Neural cell (in vitro differentiated cells): ENCODE results near the gene NCK2. TPM values are rescaled to one million over a fixed set of nuclear protein-coding genes. Genes with fewer than 3 reads are reported as not detected.

Source experiments
- H2AFZ ChIP-seq: fragments of 200-600, 300-800 bp; sonication (generic), shearing (Covaris generic); 2 replicates; pipeline ENCODE4 v1.6.0; 2014; ENCODE audit warnings: low read depth, mild to moderate bottlenecking, antibody characterized with exemption, low read length, moderate library complexity
- H3F3A ChIP-seq: fragments of 200-600 bp; shearing (Covaris generic); 2 replicates; pipeline ENCODE4 v1.6.1; 2016; ENCODE audit warnings: mild to moderate bottlenecking, moderate library complexity, mixed read lengths, antibody characterized with exemption, low read length; ENCODE audit not compliant: insufficient read depth, poor library complexity, severe bottlenecking
- H3K27ac ChIP-seq: fragments of 200-600, 300-800 bp; sonication (generic), shearing (Covaris generic); 2 replicates; pipeline ENCODE4 v1.5.1; 2014; ENCODE audit warnings: mild to moderate bottlenecking, low read length, moderate library complexity
- H3K27me3 ChIP-seq: fragments of 300-800, 200-600 bp; sonication (generic), shearing (Covaris generic); 2 replicates; pipeline ENCODE4 v1.6.0; 2014; ENCODE audit warnings: mild to moderate bottlenecking, low read depth, low read length, moderate library complexity; ENCODE audit not compliant: insufficient read depth
- H3K36me3 ChIP-seq: fragments of 300-800, 200-600 bp; sonication (generic), shearing (Covaris generic); 2 replicates; pipeline ENCODE4 v1.5.1; 2014; ENCODE audit warnings: mild to moderate bottlenecking, antibody characterized with exemption, low read length, moderate library complexity; ENCODE audit not compliant: insufficient read depth
- H3K4me2 ChIP-seq: fragments of 300-800, 200-600 bp; sonication (generic), shearing (Covaris generic); 2 replicates; pipeline ENCODE4 v1.6.0; 2014; ENCODE audit warnings: mild to moderate bottlenecking, low read length
- H3K4me3 ChIP-seq: fragments of 300-800, 200-600 bp; sonication (generic), shearing (Covaris generic); 2 replicates; pipeline ENCODE4 v1.5.1; 2014; ENCODE audit warnings: mild to moderate bottlenecking, low read length, moderate library complexity
- H3K79me2 ChIP-seq: fragments of 200-600 bp; shearing (Covaris generic); replicated peaks from 2 replicates; pipeline ENCODE4 v1.6.0; 2014; ENCODE audit warnings: mild to moderate bottlenecking, low read length, moderate library complexity; ENCODE audit not compliant: insufficient read depth
- H3K9ac ChIP-seq: fragments of 300-800, 200-600 bp; sonication (generic), shearing (Covaris generic); 2 replicates; pipeline ENCODE4 v1.6.1; 2016; ENCODE audit warnings: mild to moderate bottlenecking, low read length, mixed read lengths
- H3K9me2 ChIP-seq: fragments of 200-600 bp; shearing (Covaris generic); 2 replicates; pipeline ENCODE4 v1.6.1; 2016; ENCODE audit warnings: mild to moderate bottlenecking, low read length, mixed read lengths; ENCODE audit not compliant: insufficient read depth
- H3K9me3 ChIP-seq: fragments of 200-600, 300-800 bp; sonication (generic), shearing (Covaris generic); 2 replicates; pipeline ENCODE4 v1.6.1; 2016; ENCODE audit warnings: mild to moderate bottlenecking, mixed run types, low read length, moderate library complexity, mixed read lengths
- H4K20me1 ChIP-seq: fragments of 200-600 bp; shearing (Covaris generic); 2 replicates; pipeline ENCODE4 v1.6.1; 2016; ENCODE audit warnings: mild to moderate bottlenecking, mixed run types; ENCODE audit not compliant: insufficient read depth
- EP300 ChIP-seq: fragments of 450-650 bp; conservative IDR thresholded peaks from 2 replicates; pipeline ENCODE4 v1.6.1; 2014; ENCODE audit warnings: antibody characterized with exemption, mild to moderate bottlenecking, moderate library complexity; ENCODE audit not compliant: poor library complexity, severe bottlenecking
- EZH2 ChIP-seq: fragments of 200-600, 300-800 bp; shearing (Covaris generic), sonication (generic); IDR thresholded peaks from 2 replicates; pipeline ENCODE4 v1.6.1; 2014; ENCODE audit warnings: antibody characterized with exemption, low read length, borderline replicate concordance, mild to moderate bottlenecking; ENCODE audit not compliant: insufficient read depth, poor library complexity, severe bottlenecking
- MXI1 ChIP-seq: fragments of 450-650 bp; conservative IDR thresholded peaks from 2 replicates; pipeline ENCODE4 v1.6.1; 2014; ENCODE audit warnings: antibody characterized with exemption, mild to moderate bottlenecking; ENCODE audit not compliant: poor library complexity, severe bottlenecking
- POLR2AphosphoS5 ChIP-seq: IDR thresholded peaks from 2 replicates; pipeline ENCODE4 v1.6.1; 2012
- RAD21 ChIP-seq: fragments of 450-650 bp; conservative IDR thresholded peaks from 2 replicates; pipeline ENCODE4 v1.6.1; 2014; ENCODE audit warnings: antibody characterized with exemption, mild to moderate bottlenecking, moderate library complexity
- SMC3 ChIP-seq: fragments of 450-650 bp; conservative IDR thresholded peaks from 2 replicates; pipeline ENCODE4 v1.6.1; 2014; ENCODE audit warnings: antibody characterized with exemption, mild to moderate bottlenecking, moderate library complexity; ENCODE audit not compliant: poor library complexity
- TAF1 ChIP-seq: IDR thresholded peaks from 2 replicates; pipeline ENCODE4 v1.6.1; 2012; ENCODE audit warnings: low read depth
- polyA plus RNA-seq: library from polyadenylated mRNA; depleted of rRNA; stranded (reverse); fragments of >200 nt; gene quantifications from 2 replicates; pipeline ENCODE4 v1.2.3, GENCODE V29; 2014
- TF ChIP-seq, protein P1 (sequence below): IDR thresholded peaks from 2 replicates; pipeline ENCODE4 v1.6.1; 2012; ENCODE audit warnings: borderline replicate concordance
- TF ChIP-seq, protein P2 (sequence below): fragments of 450-650 bp; IDR thresholded peaks from 2 replicates; pipeline ENCODE4 v1.5.1; 2014; ENCODE audit warnings: antibody characterized with exemption, mild to moderate bottlenecking, moderate library complexity; ENCODE audit not compliant: poor library complexity, severe bottlenecking

The NCK2 gene
- polyA plus RNA-seq, 1 donor from 2014 or later, result 49.4 TPM

DNA sequence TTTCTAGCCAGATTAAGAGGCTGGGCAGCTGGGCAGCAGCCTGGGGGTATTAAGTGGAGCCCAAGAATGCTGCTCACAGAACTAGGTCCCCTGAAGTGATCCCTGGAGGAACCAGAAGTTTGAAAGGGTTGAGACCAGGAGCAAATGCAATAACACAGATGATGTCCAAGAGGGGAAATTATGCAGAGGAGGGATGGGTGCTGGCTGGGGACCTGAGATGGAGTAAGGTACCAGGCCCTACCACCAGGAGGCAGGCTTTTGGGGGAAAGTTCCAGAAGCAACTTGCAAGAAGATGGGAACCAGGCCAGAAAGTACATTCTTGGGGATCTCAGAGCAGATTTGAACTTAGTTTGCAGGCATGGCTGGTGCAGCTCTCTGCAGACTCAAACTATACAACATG lies 175.1 kb downstream of the NCK2 start:
- Histone ChIP-seq H3K9ac (no peak overlapping the region), H3K27me3 (no peaks in the 10 kb centered on the region), H3K79me2 (no peaks in the 10 kb centered on the region), H3F3A (no peaks in the 10 kb centered on the region), H3K4me3 (no peak overlapping the region), H3K36me3 (no peaks in the 10 kb centered on the region), H3K9me3 (peaks cover 1% of the 10 kb centered on the region), H2AFZ (no peak overlapping the region), H3K27ac (no peak overlapping the region), H3K4me2 (no peak overlapping the region), H4K20me1 (no peaks in the 10 kb centered on the region), H3K9me2 (no peaks in the 10 kb centered on the region)
- no peak for TF ChIP-seq RAD21
- no peak for TF ChIP-seq EZH2
- TF ChIP-seq, protein P1, sequence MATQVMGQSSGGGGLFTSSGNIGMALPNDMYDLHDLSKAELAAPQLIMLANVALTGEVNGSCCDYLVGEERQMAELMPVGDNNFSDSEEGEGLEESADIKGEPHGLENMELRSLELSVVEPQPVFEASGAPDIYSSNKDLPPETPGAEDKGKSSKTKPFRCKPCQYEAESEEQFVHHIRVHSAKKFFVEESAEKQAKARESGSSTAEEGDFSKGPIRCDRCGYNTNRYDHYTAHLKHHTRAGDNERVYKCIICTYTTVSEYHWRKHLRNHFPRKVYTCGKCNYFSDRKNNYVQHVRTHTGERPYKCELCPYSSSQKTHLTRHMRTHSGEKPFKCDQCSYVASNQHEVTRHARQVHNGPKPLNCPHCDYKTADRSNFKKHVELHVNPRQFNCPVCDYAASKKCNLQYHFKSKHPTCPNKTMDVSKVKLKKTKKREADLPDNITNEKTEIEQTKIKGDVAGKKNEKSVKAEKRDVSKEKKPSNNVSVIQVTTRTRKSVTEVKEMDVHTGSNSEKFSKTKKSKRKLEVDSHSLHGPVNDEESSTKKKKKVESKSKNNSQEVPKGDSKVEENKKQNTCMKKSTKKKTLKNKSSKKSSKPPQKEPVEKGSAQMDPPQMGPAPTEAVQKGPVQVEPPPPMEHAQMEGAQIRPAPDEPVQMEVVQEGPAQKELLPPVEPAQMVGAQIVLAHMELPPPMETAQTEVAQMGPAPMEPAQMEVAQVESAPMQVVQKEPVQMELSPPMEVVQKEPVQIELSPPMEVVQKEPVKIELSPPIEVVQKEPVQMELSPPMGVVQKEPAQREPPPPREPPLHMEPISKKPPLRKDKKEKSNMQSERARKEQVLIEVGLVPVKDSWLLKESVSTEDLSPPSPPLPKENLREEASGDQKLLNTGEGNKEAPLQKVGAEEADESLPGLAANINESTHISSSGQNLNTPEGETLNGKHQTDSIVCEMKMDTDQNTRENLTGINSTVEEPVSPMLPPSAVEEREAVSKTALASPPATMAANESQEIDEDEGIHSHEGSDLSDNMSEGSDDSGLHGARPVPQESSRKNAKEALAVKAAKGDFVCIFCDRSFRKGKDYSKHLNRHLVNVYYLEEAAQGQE, result no peak
- TF ChIP-seq MXI1, result no peak
- no peak for TF ChIP-seq POLR2AphosphoS5
- no peak for TF ChIP-seq TAF1
- TF ChIP-seq EP300, result no peak
- TF ChIP-seq, protein P2, sequence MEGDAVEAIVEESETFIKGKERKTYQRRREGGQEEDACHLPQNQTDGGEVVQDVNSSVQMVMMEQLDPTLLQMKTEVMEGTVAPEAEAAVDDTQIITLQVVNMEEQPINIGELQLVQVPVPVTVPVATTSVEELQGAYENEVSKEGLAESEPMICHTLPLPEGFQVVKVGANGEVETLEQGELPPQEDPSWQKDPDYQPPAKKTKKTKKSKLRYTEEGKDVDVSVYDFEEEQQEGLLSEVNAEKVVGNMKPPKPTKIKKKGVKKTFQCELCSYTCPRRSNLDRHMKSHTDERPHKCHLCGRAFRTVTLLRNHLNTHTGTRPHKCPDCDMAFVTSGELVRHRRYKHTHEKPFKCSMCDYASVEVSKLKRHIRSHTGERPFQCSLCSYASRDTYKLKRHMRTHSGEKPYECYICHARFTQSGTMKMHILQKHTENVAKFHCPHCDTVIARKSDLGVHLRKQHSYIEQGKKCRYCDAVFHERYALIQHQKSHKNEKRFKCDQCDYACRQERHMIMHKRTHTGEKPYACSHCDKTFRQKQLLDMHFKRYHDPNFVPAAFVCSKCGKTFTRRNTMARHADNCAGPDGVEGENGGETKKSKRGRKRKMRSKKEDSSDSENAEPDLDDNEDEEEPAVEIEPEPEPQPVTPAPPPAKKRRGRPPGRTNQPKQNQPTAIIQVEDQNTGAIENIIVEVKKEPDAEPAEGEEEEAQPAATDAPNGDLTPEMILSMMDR, result no peak
- TF ChIP-seq SMC3, result no peak

DNA sequence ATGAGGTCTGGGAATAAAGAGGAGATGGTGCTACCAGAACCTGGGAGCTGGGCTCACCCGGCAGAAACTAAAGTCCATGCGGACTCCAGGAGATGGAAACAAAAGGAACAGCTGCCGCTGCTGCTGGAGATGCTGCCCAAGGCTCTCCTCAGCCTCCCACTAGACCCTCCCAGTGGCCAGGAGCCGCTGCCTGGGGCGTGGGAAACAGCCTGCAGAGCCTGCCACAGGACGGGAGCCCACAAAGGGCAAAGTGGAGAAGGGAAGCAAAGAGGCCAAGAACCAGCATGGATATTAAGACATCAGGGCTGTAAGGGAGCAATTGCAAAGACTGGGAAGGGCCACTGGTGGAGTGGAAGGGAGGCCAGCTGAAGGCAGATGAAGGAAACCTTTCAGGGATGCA lies 179.6 kb downstream of the NCK2 start:
- Histone ChIP-seq H3F3A (no peaks in the 10 kb centered on the region), H2AFZ (no peak overlapping the region), H3K36me3 (no peaks in the 10 kb centered on the region), H3K9me3 (no peaks in the 10 kb centered on the region), H3K4me3 (no peak overlapping the region), H3K4me2 (no peak overlapping the region), H3K9me2 (no peaks in the 10 kb centered on the region), H3K79me2 (no peaks in the 10 kb centered on the region), H3K9ac (no peak overlapping the region), H3K27me3 (no peaks in the 10 kb centered on the region), H4K20me1 (no peaks in the 10 kb centered on the region), H3K27ac (no peak overlapping the region)
- TF ChIP-seq RAD21, result no peak
- no peak for TF ChIP-seq POLR2AphosphoS5
- TF ChIP-seq EZH2, result no peak
- TF ChIP-seq SMC3, result no peak
- TF ChIP-seq, protein P2, result no peak
- TF ChIP-seq, protein P1, result no peak
- no peak for TF ChIP-seq TAF1
